Smooth muscle cell (in vitro differentiated cells): ENCODE data around the gene ARL2. TPM values are rescaled to one million over a fixed set of nuclear protein-coding genes. Genes with fewer than 3 reads are reported as not detected.

Experiments
- DNase-seq: peaks from one replicate; lab custom pipeline; 2025; ENCODE audit not compliant: unreplicated experiment; lab: John Stamatoyannopoulos, UW
- H2AFZ ChIP-seq: fragments of 200-600 bp; sonication (generic); 2 replicates; pipeline ENCODE4 v1.6.0; 2016; ENCODE audit warnings: antibody characterized with exemption, low read depth, mild to moderate bottlenecking
- H3F3A ChIP-seq: fragments of 200-600 bp; sonication (generic); 2 replicates; pipeline ENCODE4 v1.6.0; 2017; ENCODE audit warnings: antibody characterized with exemption, low read depth
- H3K27ac ChIP-seq: fragments of 200-600 bp; sonication (generic); 2 replicates; pipeline ENCODE4 v1.5.1; 2016; ENCODE audit warnings: low read depth, mild to moderate bottlenecking
- H3K27me3 ChIP-seq: fragments of 200-600 bp; sonication (generic); 2 replicates; pipeline ENCODE4 v1.6.1; 2016; ENCODE audit warnings: low read depth, mild to moderate bottlenecking
- H3K36me3 ChIP-seq: fragments of 200-600 bp; sonication (generic); 2 replicates; pipeline ENCODE4 v1.5.1; 2016; ENCODE audit warnings: low read depth
- H3K4me1 ChIP-seq: fragments of 200-600 bp; sonication (generic); 2 replicates; pipeline ENCODE4 v1.5.1; 2016; ENCODE audit warnings: low read depth
- H3K4me2 ChIP-seq: fragments of 200-600 bp; sonication (generic); 2 replicates; pipeline ENCODE4 v1.6.0; 2016; ENCODE audit warnings: mild to moderate bottlenecking
- H3K4me3 ChIP-seq: fragments of 200-600 bp; sonication (generic); 2 replicates; pipeline ENCODE4 v1.5.1; 2016; ENCODE audit warnings: mild to moderate bottlenecking
- H3K79me2 ChIP-seq: fragments of 200-600 bp; sonication (generic); 2 replicates; pipeline ENCODE4 v1.6.0; 2016; ENCODE audit warnings: low read depth, mild to moderate bottlenecking
- H3K9ac ChIP-seq: fragments of 200-600 bp; sonication (generic); 2 replicates; pipeline ENCODE4 v1.6.0; 2016; ENCODE audit warnings: low read depth
- H3K9me3 ChIP-seq: fragments of 200-600 bp; sonication (generic); replicated peaks from 2 replicates; pipeline ENCODE4 v1.5.1; 2016; ENCODE audit warnings: low read depth
- H4K20me1 ChIP-seq: fragments of 200-600 bp; sonication (generic); 2 replicates; pipeline ENCODE4 v1.6.0; 2016; ENCODE audit warnings: low read depth
- WGBS: methylation state at CpG from one replicate; pipeline ENCODE4 v1.1.7; 2016; ENCODE audit warnings: low lambda C conversion rate; 5-methylcytosine and 5-hydroxymethylcytosine counted together
- polyA plus RNA-seq: library from polyadenylated mRNA; unstranded; fragments of >200 nt; fragmentation: Nextera tagmentation; extraction: Ambion mirVana; gene quantifications from 2 replicates; pipeline ENCODE4 v1.2.1, GENCODE V29; 2016
- total RNA-seq: library from RNA; depleted of rRNA; stranded (reverse); fragments of >200 nt; gene quantifications from 2 replicates; pipeline ENCODE4 v1.2.3, GENCODE V29; 2014
- TF ChIP-seq, protein P1 (sequence below): fragments of 200-600 bp; sonication (generic); IDR thresholded peaks from 2 replicates; pipeline ENCODE4 v1.5.1; 2017; ENCODE audit warnings: borderline replicate concordance, mild to moderate bottlenecking, antibody characterized with exemption; ENCODE audit not compliant: insufficient read depth, poor library complexity, severe bottlenecking

ARL2 gene
- total and polyA plus RNA-seq, 2 experiments from 2014 or later, result 83.3 to 122 TPM

DNA sequence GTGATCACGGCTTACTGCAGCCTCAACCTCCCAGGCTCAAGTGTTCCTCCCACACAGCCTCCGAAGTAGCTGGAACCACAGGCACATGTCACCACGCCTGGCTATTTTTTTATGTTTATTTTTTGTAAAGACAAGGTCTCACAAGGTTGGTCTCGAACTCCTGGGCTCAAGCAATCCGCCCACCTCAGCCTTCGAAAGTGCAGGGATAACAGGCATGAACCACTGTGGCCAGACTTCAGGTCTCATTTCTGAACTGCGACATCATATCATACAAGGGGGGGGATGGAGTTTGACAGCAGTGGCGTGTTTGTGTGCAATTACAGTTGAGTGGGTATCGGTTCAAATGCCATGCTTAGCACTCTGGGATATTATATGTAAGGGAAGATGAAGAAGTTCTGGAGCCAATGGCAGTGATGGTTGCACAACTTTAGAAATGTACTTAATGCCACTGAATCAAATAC, 37.5 kb downstream of the ARL2 start:
- no peaks in the 10 kb centered on the region for H3K4me1 ChIP-seq
- TF ChIP-seq, protein P1, sequence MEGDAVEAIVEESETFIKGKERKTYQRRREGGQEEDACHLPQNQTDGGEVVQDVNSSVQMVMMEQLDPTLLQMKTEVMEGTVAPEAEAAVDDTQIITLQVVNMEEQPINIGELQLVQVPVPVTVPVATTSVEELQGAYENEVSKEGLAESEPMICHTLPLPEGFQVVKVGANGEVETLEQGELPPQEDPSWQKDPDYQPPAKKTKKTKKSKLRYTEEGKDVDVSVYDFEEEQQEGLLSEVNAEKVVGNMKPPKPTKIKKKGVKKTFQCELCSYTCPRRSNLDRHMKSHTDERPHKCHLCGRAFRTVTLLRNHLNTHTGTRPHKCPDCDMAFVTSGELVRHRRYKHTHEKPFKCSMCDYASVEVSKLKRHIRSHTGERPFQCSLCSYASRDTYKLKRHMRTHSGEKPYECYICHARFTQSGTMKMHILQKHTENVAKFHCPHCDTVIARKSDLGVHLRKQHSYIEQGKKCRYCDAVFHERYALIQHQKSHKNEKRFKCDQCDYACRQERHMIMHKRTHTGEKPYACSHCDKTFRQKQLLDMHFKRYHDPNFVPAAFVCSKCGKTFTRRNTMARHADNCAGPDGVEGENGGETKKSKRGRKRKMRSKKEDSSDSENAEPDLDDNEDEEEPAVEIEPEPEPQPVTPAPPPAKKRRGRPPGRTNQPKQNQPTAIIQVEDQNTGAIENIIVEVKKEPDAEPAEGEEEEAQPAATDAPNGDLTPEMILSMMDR, result no peak
- no peak overlapping the region for H3K9ac ChIP-seq
- H3K9me3 ChIP-seq, result no peaks in the 10 kb centered on the region
- H3K4me3 ChIP-seq, result no peak overlapping the region
- H2AFZ ChIP-seq, result no peak overlapping the region
- no peaks in the 10 kb centered on the region for H3K27me3 ChIP-seq
- no peak overlapping the region for H3K27ac ChIP-seq
- H3K79me2 ChIP-seq, result no peaks in the 10 kb centered on the region
- H3F3A ChIP-seq, result no peaks in the 10 kb centered on the region
- no peak for DNase-seq
- H3K36me3 ChIP-seq, result no peaks in the 10 kb centered on the region
- 67% methylated on average over 9 of the region's 9 CpGs for WGBS
- H4K20me1 ChIP-seq, result no peaks in the 10 kb centered on the region
- no peak overlapping the region for H3K4me2 ChIP-seq

DNA sequence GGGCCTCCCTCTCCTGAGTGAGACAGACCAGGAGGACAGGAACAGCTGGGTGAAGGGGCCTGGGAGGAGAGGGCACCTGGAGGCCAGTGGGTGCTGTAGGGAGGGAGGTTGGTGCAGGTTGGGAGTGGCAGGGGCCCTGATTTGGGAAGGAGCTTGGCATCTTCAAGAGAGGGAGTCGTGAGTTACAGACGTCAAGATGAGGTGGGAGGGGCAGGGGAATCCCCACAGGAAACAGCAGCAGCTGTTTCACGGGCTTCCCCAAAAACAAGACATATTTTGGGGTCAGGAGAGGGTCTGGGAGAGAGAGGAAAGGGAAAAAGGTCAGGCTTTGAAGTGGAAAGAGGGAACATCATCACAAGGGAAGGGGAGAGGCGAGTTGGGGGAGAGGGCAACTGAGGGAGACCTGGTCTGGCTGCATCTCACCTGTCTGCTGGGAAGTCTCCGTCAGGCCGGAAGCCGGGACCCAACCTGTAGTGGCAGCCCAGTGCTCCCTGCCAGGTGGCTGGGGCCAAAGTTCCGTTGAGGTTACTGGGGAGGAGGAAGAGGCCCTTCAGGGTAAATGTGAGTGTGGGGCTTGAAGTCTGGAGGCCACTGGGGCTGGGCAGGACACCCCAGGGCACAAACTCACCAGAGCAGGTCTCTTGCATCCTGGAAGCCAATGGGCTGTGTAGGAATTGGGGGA, 40.0 kb downstream of the ARL2 start:
- Histone ChIP-seq H3K27me3 (no peaks in the 10 kb centered on the region), H3K9ac (no peak overlapping the region), H3K4me1 (no peaks in the 10 kb centered on the region), H3F3A (no peaks in the 10 kb centered on the region), H3K9me3 (no peaks in the 10 kb centered on the region), H3K4me3 (no peak overlapping the region), H3K4me2 (no peak overlapping the region), H4K20me1 (no peaks in the 10 kb centered on the region), H3K79me2 (no peaks in the 10 kb centered on the region), H3K27ac (no peak overlapping the region), H3K36me3 (no peaks in the 10 kb centered on the region), H2AFZ (no peak overlapping the region)
- DNase-seq, result no peak
- 78% methylated on average over 8 of the region's 8 CpGs for WGBS
- TF ChIP-seq, protein P1, result no peak

DNA sequence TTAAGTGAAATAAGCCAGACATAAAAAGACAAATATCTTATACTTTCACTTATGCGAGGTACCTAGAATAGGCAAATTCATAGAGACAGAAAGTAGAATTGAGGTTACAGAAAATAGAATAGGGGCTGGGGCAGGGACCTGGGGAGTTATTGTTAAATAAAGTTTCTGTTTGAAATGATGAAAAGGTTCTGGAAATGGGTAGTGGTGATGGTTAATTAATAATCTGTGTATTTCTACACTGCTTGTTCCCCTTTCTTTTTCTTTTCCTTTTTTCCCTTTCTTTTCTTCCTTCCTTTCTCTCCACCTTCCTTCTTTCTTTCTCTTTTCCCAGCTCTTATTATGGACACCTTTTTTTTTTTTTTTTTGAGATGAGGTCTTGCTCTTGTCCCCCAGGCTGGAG, 41.6 kb downstream of the ARL2 start:
- TF ChIP-seq, protein P1, result no peak
- Histone ChIP-seq H3K36me3 (no peaks in the 10 kb centered on the region), H4K20me1 (no peaks in the 10 kb centered on the region), H3K9me3 (no peaks in the 10 kb centered on the region), H3K27ac (no peak overlapping the region), H3K9ac (no peak overlapping the region), H3F3A (no peaks in the 10 kb centered on the region), H3K4me2 (no peak overlapping the region), H3K4me3 (no peak overlapping the region), H2AFZ (no peak overlapping the region), H3K27me3 (no peaks in the 10 kb centered on the region), H3K4me1 (no peaks in the 10 kb centered on the region), H3K79me2 (no peaks in the 10 kb centered on the region)
- DNase-seq, result no peak
- 93% methylated on average over 1 of the region's 1 CpG for whole genome bisulfite sequencing

DNA sequence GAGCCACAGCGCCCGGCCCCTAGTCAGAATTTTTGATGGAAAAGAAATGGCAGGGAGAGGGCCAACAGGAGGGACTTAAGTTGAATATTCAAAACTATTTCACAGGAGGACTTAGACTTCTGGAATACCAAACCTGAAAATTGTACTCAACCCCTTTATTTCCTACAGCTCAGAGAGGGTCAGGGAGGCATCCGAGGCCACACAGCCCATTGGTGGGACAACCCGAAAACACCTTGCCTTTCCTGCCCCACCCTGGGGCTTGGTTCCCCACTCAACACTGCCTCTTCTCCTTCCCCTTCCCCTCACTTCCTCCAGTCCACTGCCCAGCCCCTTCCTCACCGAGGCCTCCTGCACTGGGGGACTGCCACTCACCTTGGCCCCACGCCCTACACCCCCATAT, 43.0 kb downstream of the ARL2 start:
- H3F3A ChIP-seq, result no peaks in the 10 kb centered on the region
- no peaks in the 10 kb centered on the region for H3K36me3 ChIP-seq
- no peak for DNase-seq
- TF ChIP-seq, protein P1, result no peak
- H3K4me1 ChIP-seq, result no peaks in the 10 kb centered on the region
- no peak overlapping the region for H3K9ac ChIP-seq
- 94% methylated on average over 6 of the region's 6 CpGs for WGBS
- no peak overlapping the region for H3K4me2 ChIP-seq
- no peaks in the 10 kb centered on the region for H3K27me3 ChIP-seq
- H3K79me2 ChIP-seq, result no peaks in the 10 kb centered on the region
- no peak overlapping the region for H2AFZ ChIP-seq
- H3K27ac ChIP-seq, result no peak overlapping the region
- H4K20me1 ChIP-seq, result no peaks in the 10 kb centered on the region
- no peak overlapping the region for H3K4me3 ChIP-seq
- no peaks in the 10 kb centered on the region for H3K9me3 ChIP-seq
